Heart left ventricle (tissue), 16 donors: Measurements from ENCODE around the gene OR8B12. TPM values are rescaled to one million over a fixed set of nuclear protein-coding genes. Genes with fewer than 3 reads are reported as not detected.

Source experiments
- ATAC-seq, 4 donors: fragments of 200-7000 bp; cut with Tn5 transposase; one replicate each; pipeline ENCODE4 v1.9.1; 2020 to 2022; ENCODE audit warnings: moderate library complexity in 4 of 4, mild to moderate bottlenecking in 3 of 4, moderate number of reproducible peaks in 1 of 4
- DNase-seq, 5 donors: peaks; one replicate each; pipeline ENCODE4 v3.0.0-alpha.2; 2020
- H3K27ac ChIP-seq, 12 donors: fragments of 200-600 bp; sonication (generic) in 4 of 12; one replicate each; pipeline versions ENCODE4 v1.5.0 to v1.8.0; 2016 to 2022; ENCODE audit warnings: mild to moderate bottlenecking in 2 of 12
- H3K27me3 ChIP-seq, 9 donors: fragments of 200-600 bp; sonication (generic) in 2 of 9; one replicate each; pipeline versions ENCODE4 v1.5.1 to v1.8.0; 2016 to 2022; ENCODE audit warnings: mild to moderate bottlenecking in 3 of 9
- H3K36me3 ChIP-seq, 9 donors: fragments of 200-600 bp; sonication (generic) in 2 of 9; one replicate each; pipeline versions ENCODE4 v1.5.0 to v1.8.0; 2018 to 2022; ENCODE audit warnings: mild to moderate bottlenecking in 2 of 9
- H3K4me1 ChIP-seq, 12 donors: fragments of 200-600 bp; sonication (generic) in 4 of 12; one replicate each; pipeline versions ENCODE4 v1.5.0 to v1.8.0; 2016 to 2022; ENCODE audit warnings: mild to moderate bottlenecking in 3 of 12
- H3K4me3 ChIP-seq, 12 donors: fragments of 200-600 bp; sonication (generic) in 4 of 12; one replicate each; pipeline versions ENCODE4 v1.5.0 to v1.8.0; 2017 to 2022; ENCODE audit warnings: mild to moderate bottlenecking in 9 of 12, moderate library complexity in 4 of 12
- H3K9me3 ChIP-seq, 12 donors: fragments of 200-600 bp; sonication (generic) in 4 of 12; one replicate each; pipeline versions ENCODE4 v1.5.0 to v1.8.0; 2016 to 2022; ENCODE audit warnings: mild to moderate bottlenecking in 1 of 12
- CTCF ChIP-seq, 12 donors: fragments of 200-600 bp; sonication (generic) in 4 of 12; IDR thresholded peaks; one replicate each; pipeline versions ENCODE4 v1.5.0 to v1.8.0; 2018 to 2022; ENCODE audit warnings: antibody characterized with exemption in 12 of 12, mild to moderate bottlenecking in 5 of 12
- POLR2A ChIP-seq, 2 donors: fragments of 450-650 bp; IDR thresholded peaks; one replicate each; pipeline ENCODE4 v1.6.1; 2017; ENCODE audit warnings: antibody characterized with exemption in 2 of 2, mild to moderate bottlenecking in 2 of 2, moderate library complexity in 2 of 2
- WGBS, 4 donors: extraction: QIAGEN DNeasy Blood & Tissue Kit in 2 of 4; methylation state at CpG; one replicate each; pipeline versions ENCODE4 v1.1.5 to v1.1.7; 2013 to 2018; 5-methylcytosine and 5-hydroxymethylcytosine counted together
- intact Hi-C, 10 donors: fragments of 100-400 bp; cut with DNase I; formaldehyde crosslinking; loops; one replicate each; pipeline versions ENCODE4 v1.11.1 to v1.14.2; 2022
- polyA plus RNA-seq, 2 donors: library from polyadenylated mRNA; stranded (reverse); fragments of 200-250 nt; gene quantifications; one replicate each; pipeline ENCODE4 v1.2.3, GENCODE V29; 2013
- total RNA-seq, 9 donors: library from RNA; depleted of rRNA in 2 of 9; stranded (reverse); fragments of >200 nt in 2 of 9; fragmentation: NEBNext Ultra II Directional in 3 of 9; extraction: Animal tissue kit (Norgen Biotek cat#: 25700) in 3 of 9; gene quantifications; one replicate each; pipeline versions ENCODE4 v1.1.0 to v1.2.4, GENCODE V29; 2016 to 2023
- donor health status: ischemic (EF 13 %, LVEDD 7.1; RV severe dilation, severe dysfunction).
- donor health status: healthy with polysubstance abuse.
- donor health status: DM: no; HTN: yes; CAD: no.
- donor health status: DM: no; HTN: no; CAD: no.
- donor health status: ischemic (EF 25% LVEDD 6.9; RV normal size, moderate dysfunction).
- donor health status: ischemic (EF 25% LVEDD 5.7; RV mildly dilated, moderate dysfunction).
- donor health status: healthy.
- donor health status: DM: yes; HTN: yes; CAD: no.
- donor health status: ischemic (EF 35%, LVEDD 5.7; RV mildly dilated, moderate dysfunction).
- donor health status: nonischemic (EF 11% LVEDD 7.7; RV severe dilation, severe dysfunction).
- donor health status: DM: yes; HTN: yes; CAD: no.
- donor health status: PGD.
- donor health status: ischemic (EF 29% LVEDD 5.4; RV normal size, mild dysfunction).
- donor health status: nonischemic (EF 23%, LVEDD 6.1; RV moderate dilation, normal function).

OR8B12 gene
- total and polyA plus RNA-seq, 11 donors, result not detected

GRCh38 chr11:124534051-124534450 is 9.4 kb downstream of the OR8B12 start:
- ATAC-seq, result no peak

GRCh38 chr11:124533626-124534025 is 9.8 kb downstream of the OR8B12 start:
- intact Hi-C loops, result no loop called here
- Histone ChIP-seq H3K27me3 (no peaks in the 10 kb centered on the region), H3K36me3 (no peaks in the 10 kb centered on the region), H3K4me3 (no peak overlapping the region), H3K27ac (no peak overlapping the region), H3K4me1 (peaks cover 0 to 20% (median 0%) of the 10 kb centered on the region in 12 donors), H3K9me3 (peaks cover 0 to 6% (median 0%) of the 10 kb centered on the region in 12 donors)
- WGBS, 4 donors, result 45 to 78% (median 70%) methylated on average over 2 of the region's 2 CpGs
- TF ChIP-seq CTCF (IDR thresholded peaks at IDR 0.05) (no peak), POLR2A (IDR thresholded peaks at IDR 0.05) (no peak)
- no peak for ATAC-seq
- DNase-seq, result no peak

More at GRCh38 chr11:124534051-124534450, 9.4 kb downstream of the OR8B12 start:
- 81 to 92% (median 86%) methylated on average over 2 of the region's 2 CpGs for WGBS, 4 donors
- TF ChIP-seq POLR2A (IDR thresholded peaks at IDR 0.05), result no peak
- TF ChIP-seq CTCF (IDR thresholded peaks at IDR 0.05), result no peak
- H3K36me3 ChIP-seq, result no peaks in the 10 kb centered on the region
- intact Hi-C loops, result no loop called here
- H3K4me3 ChIP-seq, result no peak overlapping the region
- peaks cover 0 to 20% (median 0%) of the 10 kb centered on the region in 12 donors for H3K4me1 ChIP-seq
- H3K27me3 ChIP-seq, result no peaks in the 10 kb centered on the region
- no peak overlapping the region for H3K27ac ChIP-seq
- peaks cover 0 to 2% (median 0%) of the 10 kb centered on the region in 12 donors for H3K9me3 ChIP-seq
- no peak for DNase-seq

- H3K4me3 ChIP-seq, result no peak overlapping the region
- no peaks in the 10 kb centered on the region for H3K9me3 ChIP-seq
- no peak for DNase-seq
- intact Hi-C loops, result no loop called here
- peaks cover 0 to 18% (median 0%) of the 10 kb centered on the region in 12 donors for H3K4me1 ChIP-seq
- no peak overlapping the region for H3K27ac ChIP-seq
- WGBS, 4 donors, result 72 to 85% (median 77%) methylated on average over 1 of the region's 1 CpG
- H3K27me3 ChIP-seq, result peaks cover 0 to 3% (median 0%) of the 10 kb centered on the region in 9 donors
- H3K36me3 ChIP-seq, result no peaks in the 10 kb centered on the region
- ATAC-seq, result no peak
- TF ChIP-seq POLR2A (IDR thresholded peaks at IDR 0.05) (no peak), CTCF (IDR thresholded peaks at IDR 0.05) (no peak)
Measured at GRCh38 chr11:124520550-124520854, 23.0 kb downstream of the OR8B12 start.

- DNase-seq, result no peak
- Histone ChIP-seq H3K4me3 (no peak overlapping the region), H3K36me3 (no peaks in the 10 kb centered on the region), H3K9me3 (no peaks in the 10 kb centered on the region), H3K4me1 (peaks cover 0 to 18% (median 0%) of the 10 kb centered on the region in 12 donors), H3K27ac (no peak overlapping the region), H3K27me3 (peaks cover 0 to 4% (median 0%) of the 10 kb centered on the region in 9 donors)
- intact Hi-C loops, result no loop called here
- TF ChIP-seq POLR2A (IDR thresholded peaks at IDR 0.05), result no peak
- TF ChIP-seq CTCF (IDR thresholded peaks at IDR 0.05), result no peak
- no peak for ATAC-seq
- 24 to 37% (median 28%) methylated on average over 2 of the region's 2 CpGs for WGBS, 4 donors
Measured at GRCh38 chr11:124519850-124520549, 23.5 kb downstream of the OR8B12 start.
